Stimulated activated CD8-positive, alpha-beta memory T cell treated with anti-CD3 and anti-CD28 coated beads, Interleukin-12 subunit alpha, Interleukin-12 subunit beta, amount 100 ng/mL, for 24 hours (primary cell): ENCODE data around the gene CMTM5.

Experiments used
- DNase-seq: peaks from one replicate; pipeline ENCODE4 v3.0.0-alpha.2; 2020; ENCODE audit errors: extremely low read depth

Gene CMTM5

GRCh38 chr14:23358042-23358441, 18.8 kb upstream of the CMTM5 start:
- no peak for DNase-seq

GRCh38 chr14:23358553-23359166, 18.2 kb upstream of the CMTM5 start:
- DNase-seq, result no peak

- no peak for DNase-seq
These were observed 17.6 kb upstream of the CMTM5 start for GRCh38 chr14:23359167-23359626.

GRCh38 chr14:23359722-23360447, 17.0 kb upstream of the CMTM5 start:
- DNase-seq, result no peak

GRCh38 chr14:23360496-23360895, 16.4 kb upstream of the CMTM5 start:
- no peak for DNase-seq

- DNase-seq, result no peak
These were observed 15.5 kb upstream of the CMTM5 start for GRCh38 chr14:23361320-23361719.

GRCh38 chr14:23361763-23362162, 15.1 kb upstream of the CMTM5 start:
- no peak for DNase-seq

GRCh38 chr14:23362200-23362599, 14.6 kb upstream of the CMTM5 start:
- no peak for DNase-seq

GRCh38 chr14:23364164-23365035, 12.4 kb upstream of the CMTM5 start:
- DNase-seq, result no peak

- DNase-seq, result no peak
These were observed 11.7 kb upstream of the CMTM5 start, which contains the start of gene EFS for GRCh38 chr14:23365036-23365731. Gene EFS (minus strand): TSS chr14:23365172. CDS start chr14:23365025, 147 bp downstream.

GRCh38 chr14:23365732-23366425, 11.0 kb upstream of the CMTM5 start:
- DNase-seq, result no peak

GRCh38 chr14:23366426-23366921, 10.4 kb upstream of the CMTM5 start:
- no peak for DNase-seq

GRCh38 chr14:23370221-23370620, 6.6 kb upstream of the CMTM5 start:
- DNase-seq, result no peak

- no peak for DNase-seq
These were observed 5.0 kb upstream of the CMTM5 start for GRCh38 chr14:23371865-23372264.

- DNase-seq, result no peak
These were observed 4.3 kb upstream of the CMTM5 start, which contains the start of gene IL25 for GRCh38 chr14:23372509-23372908. Gene IL25 (plus strand): TSS chr14:23372809.

- no peak for DNase-seq
These were observed 3.8 kb upstream of the CMTM5 start for GRCh38 chr14:23373041-23373440.

GRCh38 chr14:23375527-23376251, 1.2 kb upstream of the CMTM5 start:
- DNase-seq, result no peak

- DNase-seq, result no peak
These were observed 328 bp downstream of the CMTM5 start for GRCh38 chr14:23377198-23377550.

GRCh38 chr14:23377573-23378563, 1.0 kb downstream of the CMTM5 start:
- no peak for DNase-seq
